ENCODE results near the gene TBL1X. TPM values are rescaled to one million over a fixed set of nuclear protein-coding genes. Genes with fewer than 3 reads are reported as not detected.

The TBL1X gene
- total and polyA plus RNA-seq, 10 of the 15 experiments (the other 5 are each of a cell fraction or from before 2014, with no cell fraction given) = 4.4 to 26.3 (median 10.6) TPM

DNA sequence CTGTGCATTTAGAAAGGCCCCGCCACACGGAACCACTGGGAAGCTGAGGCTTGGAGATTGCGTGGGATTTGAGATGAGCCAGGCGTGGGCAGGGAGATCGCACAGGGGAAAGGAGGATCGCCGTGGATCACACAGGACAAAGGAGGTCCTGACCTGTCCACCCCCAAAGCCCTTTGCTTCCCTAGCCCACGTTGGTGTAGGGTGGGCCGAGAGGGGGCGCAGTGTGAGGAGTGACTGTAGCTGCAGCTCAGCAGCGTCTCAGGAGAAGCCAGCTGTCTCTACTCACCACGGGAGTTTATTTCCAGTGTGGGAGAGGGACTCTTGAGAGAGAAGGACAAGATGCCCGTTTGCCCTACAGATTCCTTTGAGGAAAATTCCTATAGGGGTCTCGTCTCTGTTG lies 62.1 kb downstream of the TBL1X start (continued):
- TF ChIP-seq, protein P1, sequence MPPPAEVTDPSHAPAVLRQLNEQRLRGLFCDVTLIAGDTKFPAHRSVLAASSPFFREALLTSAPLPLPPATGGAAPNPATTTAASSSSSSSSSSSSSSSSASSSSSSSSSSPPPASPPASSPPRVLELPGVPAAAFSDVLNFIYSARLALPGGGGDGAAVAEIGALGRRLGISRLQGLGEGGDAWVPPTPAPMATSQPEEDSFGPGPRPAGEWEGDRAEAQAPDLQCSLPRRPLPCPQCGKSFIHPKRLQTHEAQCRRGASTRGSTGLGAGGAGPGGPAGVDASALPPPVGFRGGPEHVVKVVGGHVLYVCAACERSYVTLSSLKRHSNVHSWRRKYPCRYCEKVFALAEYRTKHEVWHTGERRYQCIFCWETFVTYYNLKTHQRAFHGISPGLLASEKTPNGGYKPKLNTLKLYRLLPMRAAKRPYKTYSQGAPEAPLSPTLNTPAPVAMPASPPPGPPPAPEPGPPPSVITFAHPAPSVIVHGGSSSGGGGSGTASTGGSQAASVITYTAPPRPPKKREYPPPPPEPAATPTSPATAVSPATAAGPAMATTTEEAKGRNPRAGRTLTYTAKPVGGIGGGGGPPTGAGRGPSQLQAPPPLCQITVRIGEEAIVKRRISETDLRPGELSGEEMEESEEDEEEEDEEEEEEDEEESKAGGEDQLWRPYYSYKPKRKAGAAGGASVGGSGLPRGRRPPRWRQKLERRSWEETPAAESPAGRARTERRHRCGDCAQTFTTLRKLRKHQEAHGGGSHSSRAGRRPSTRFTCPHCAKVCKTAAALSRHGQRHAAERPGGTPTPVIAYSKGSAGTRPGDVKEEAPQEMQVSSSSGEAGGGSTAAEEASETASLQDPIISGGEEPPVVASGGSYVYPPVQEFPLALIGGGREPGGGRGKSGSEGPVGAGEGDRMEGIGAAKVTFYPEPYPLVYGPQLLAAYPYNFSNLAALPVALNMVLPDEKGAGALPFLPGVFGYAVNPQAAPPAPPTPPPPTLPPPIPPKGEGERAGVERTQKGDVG (CRISPR knock-in tag; IDR thresholded peaks at IDR 0.05) = no peak
- TF ChIP-seq, protein P2, sequence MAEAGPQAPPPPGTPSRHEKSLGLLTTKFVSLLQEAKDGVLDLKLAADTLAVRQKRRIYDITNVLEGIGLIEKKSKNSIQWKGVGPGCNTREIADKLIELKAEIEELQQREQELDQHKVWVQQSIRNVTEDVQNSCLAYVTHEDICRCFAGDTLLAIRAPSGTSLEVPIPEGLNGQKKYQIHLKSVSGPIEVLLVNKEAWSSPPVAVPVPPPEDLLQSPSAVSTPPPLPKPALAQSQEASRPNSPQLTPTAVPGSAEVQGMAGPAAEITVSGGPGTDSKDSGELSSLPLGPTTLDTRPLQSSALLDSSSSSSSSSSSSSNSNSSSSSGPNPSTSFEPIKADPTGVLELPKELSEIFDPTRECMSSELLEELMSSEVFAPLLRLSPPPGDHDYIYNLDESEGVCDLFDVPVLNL (IDR thresholded peaks at IDR 0.05; ENCODE audit: low read depth, low read length) = no peak
- TF ChIP-seq KLF5 (IDR thresholded peaks at IDR 0.05; ENCODE audit: partially characterized antibody) (no peak), YY1 (IDR thresholded peaks at IDR 0.05; ENCODE audit: low read depth, low read length) (no peak)

DNA sequence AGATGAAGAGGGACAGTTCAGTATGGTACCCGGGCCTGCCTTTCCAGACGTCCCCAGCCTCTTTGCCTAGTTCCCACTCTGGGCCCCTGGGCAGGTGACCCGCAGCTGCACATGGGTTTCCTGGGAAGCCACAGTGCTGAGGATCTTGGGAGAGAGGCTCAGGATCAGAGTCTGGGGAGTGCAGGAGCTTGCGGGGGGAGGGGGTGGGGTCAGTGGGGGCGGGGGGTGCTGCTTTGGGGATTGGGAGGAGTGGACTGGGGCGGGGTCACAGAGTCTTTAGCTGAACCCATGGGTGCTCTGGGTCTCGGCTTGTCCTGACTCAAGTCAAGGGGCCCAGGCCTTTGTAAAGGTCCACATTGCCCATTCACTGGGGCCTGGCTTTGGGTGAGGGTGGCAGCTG lies 63.6 kb downstream of the TBL1X start:
- ChIA-PET RAD21 (ENCODE audit: unreplicated experiment) (no interaction called here), POLR2A (no interaction called here), CTCF (no interaction called here), SMC1A (ENCODE audit: uncharacterized antibody, unreplicated experiment) (no interaction called here)
- H3K27me3 ChIP-seq (replicated peaks in 1 of 2; ENCODE audit: control insufficient read depth in 2 of 2, insufficient read depth in 2 of 2, low read length in 1 of 2) = no peaks in the 10 kb centered on the region
- 56% methylated on average over 4 of the region's 7 CpGs for WGBS (ENCODE audit: insufficient coverage, insufficient replicate concordance, low lambda C conversion rate, missing lambda C conversion rate)
- no peaks in the 10 kb centered on the region for H3K4me1 ChIP-seq (ENCODE audit: control insufficient read depth, insufficient read depth, low read length)
- intact Hi-C loops (cut with micrococcal nuclease; ENCODE audit: unreplicated experiment) (no loop called here), in situ Hi-C loops (cut with MboI) (no loop called here)
- no peak overlapping the region for H3K4me3 ChIP-seq
- H3K4me2 ChIP-seq (ENCODE audit: control insufficient read depth, insufficient read depth) = no peak overlapping the region
- BruUV-seq (replicated peaks) = no TSS peak
- no peaks in the 10 kb centered on the region for H4K20me1 ChIP-seq (ENCODE audit: control insufficient read depth, insufficient read depth)
- H3K9me3 ChIP-seq (replicated peaks; ENCODE audit: control insufficient read depth, insufficient read depth, low read length) = no peaks in the 10 kb centered on the region
- no peaks in the 10 kb centered on the region for H3K36me3 ChIP-seq (ENCODE audit: control insufficient read depth in 2 of 2, insufficient read depth in 2 of 2, low read length in 1 of 2)
- H2AFZ ChIP-seq (ENCODE audit: control insufficient read depth, low read depth, low read length) = no peak overlapping the region
- H3K79me2 ChIP-seq (ENCODE audit: control insufficient read depth, insufficient read depth, low read length) = no peaks in the 10 kb centered on the region
- no peak overlapping the region for H3K9ac ChIP-seq (ENCODE audit: control insufficient read depth, insufficient read depth, low read length)
- no peak for ATAC-seq
- H3K27ac ChIP-seq (ENCODE audit: control insufficient read depth, insufficient read depth) = no peak overlapping the region
- DNase-seq (ENCODE audit: low read depth, low spot score) = no peak
- TF ChIP-seq ZNF207 (IDR thresholded peaks at IDR 0.05; ENCODE audit: borderline replicate concordance) = no peak
- FAIRE-seq = no peak

All from GM12878 (cell line).